ENCODE measurements around the gene PADI1.

- TF ChIP-seq CTCF (IDR thresholded peaks at IDR 0.05) (no peak), POLR2A (IDR thresholded peaks at IDR 0.05) (no peak)
Observed at GRCh38 chr1:17216078-17216477, 11.2 kb downstream of the PADI1 start.
